Left kidney (tissue), 2 donors: ENCODE measurements around the gene DDX42. TPM values are rescaled to one million over a fixed set of nuclear protein-coding genes. Genes with fewer than 3 reads are reported as not detected.
"Not testable (repeated sequence)": the region's sequence is repeated elsewhere in the genome, so short reads cannot be mapped to it uniquely, and the experiment has no call there.

Source experiments
- DNase-seq: peaks from one replicate; pipeline ENCODE4 v3.0.0-alpha.2; 2013
- polyA plus RNA-seq: library from polyadenylated mRNA; unstranded; fragments of 120-200 nt; gene quantifications from one replicate; pipeline ENCODE4 v1.2.1, GENCODE V29; 2013; ENCODE audit not compliant: insufficient read length

Gene DDX42
- polyA plus RNA-seq, 1 donor: 254 TPM

DNA sequence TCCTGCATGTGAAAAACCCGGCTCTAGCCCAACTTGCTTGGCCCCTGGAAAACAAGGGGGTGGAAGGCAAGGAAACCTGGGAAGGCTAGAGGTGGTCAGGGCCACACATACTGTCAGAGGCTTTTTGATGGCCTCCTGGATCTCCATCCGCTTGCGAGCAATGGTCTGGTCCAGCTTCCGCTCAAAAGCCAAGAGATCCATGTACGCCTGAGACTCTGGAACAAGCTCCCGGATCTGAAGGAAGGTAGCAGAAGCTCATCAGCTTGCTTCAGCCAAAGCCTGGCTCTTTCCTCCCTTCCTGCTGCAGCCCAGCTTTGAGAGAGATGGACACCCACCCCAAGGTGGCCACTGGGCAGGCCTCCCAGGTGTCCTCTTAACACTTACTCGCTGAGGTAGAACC, 62.8 kb downstream of the DDX42 start:
- DNase-seq: no peak

GRCh38 chr17:63837480-63837879, 63.5 kb downstream of the DDX42 start:
- DNase-seq: no peak

DNA sequence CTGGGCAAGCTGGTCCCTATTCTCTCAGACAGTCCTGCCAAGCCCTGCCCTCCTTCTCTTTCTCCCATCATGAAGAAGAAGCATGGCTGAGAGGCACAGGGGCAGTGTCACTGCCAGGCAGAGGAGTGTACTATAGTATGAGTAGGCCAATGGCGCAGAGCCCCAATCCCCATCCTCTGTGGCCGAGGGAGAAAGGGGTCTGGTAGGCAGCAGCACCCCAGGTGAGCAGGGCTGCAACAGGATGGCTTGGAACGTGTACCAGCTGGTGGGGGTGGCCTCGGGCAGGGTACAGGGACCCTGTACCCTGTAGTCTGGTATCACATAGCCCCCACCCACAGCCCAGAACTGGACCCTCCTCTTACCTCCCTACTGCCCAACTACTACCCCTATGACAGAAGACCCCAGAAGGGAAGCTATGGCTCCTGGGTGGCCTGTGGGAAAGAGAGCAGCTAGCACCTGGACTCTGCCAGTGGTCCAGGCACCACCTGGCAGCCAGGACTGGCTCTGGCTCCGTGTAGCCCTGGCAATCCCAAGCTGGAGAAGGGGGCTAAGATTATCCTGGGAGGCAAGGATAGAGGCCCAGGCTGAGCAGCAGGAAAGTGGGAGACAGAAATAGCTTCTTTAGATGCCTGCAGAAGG, 64.1 kb downstream of the DDX42 start:
- DNase-seq: no peak

- peak; percentile 55 for DNase-seq
Observed at GRCh38 chr17:63838631-63839171, 64.7 kb downstream of the DDX42 start.

DNA sequence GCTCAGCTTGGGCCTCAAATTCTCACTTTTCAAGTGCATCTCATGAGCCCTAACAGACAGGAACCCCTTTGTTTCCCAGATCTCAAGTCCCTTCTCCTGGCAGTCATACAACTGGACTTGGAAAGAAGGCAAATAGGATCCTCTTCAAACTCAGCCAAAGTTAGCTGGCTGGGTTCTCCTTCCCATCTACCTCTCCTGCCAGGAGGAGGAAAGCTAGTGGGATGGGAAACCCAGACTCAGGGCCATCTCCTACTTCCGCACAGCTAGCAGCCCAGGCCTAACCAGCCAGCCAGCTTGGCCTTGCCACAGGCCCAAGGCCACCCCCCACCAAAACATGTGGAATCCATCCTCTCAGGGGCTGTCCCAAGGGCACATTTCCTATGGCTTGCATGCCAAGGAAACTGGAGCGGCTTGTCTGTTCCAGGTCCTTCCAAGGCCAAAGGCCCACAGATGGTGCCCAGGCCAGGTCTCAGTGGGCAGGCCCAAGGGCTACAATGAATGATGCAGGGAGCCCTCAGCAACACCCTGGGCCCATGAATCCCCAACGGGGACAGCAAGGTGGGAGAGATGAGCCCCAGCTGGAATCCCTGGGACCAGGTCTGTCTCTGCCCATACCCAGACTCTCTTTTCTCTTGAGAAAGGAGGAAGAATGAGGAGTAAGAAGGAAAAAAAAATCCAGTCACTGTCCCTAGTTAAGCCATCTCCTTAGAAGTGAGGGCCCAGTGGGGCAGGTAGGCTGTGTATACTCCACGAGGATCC, 66.8 kb downstream of the DDX42 start:
- DNase-seq: no peak

DNA sequence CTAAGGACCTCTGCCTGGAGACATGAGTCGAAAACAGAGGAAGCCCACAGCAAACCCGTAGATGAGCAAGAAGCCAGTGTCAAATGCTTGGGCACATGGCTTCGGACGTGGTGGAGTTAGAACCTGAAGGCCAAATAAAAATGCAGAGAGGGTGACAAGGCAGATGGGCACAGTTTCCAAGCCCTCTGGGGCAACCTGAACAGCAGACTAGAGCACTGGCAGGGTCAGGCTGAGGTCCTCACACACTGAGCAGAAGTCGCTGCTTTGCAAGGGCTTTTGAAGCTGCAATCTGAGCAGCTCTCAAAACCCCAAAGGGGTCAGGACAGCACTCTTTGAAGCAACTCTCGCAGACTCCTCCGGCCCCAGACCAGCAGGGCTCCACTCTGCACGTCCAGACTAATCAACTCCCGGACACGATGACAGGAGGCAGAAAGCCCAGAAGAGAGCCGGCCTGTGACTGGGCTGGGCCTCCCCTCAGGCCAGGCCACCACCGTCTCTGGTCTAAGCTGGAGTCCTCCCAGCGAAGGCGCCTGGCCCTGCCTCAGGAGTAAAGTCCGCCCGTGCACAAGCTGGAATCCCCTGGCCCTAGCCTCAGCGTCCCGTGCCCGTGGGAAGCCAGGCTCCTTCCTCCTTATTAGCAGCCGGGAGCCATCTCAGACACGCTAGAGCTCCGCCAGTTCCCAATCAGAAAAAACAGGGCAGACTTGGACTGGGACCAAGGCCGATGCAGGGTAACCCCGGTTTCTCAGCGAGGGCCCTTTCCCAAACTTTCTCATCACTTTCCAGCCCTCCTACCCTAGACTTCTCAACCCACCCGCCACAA, 67.6 kb downstream of the DDX42 start:
- DNase-seq: no peak

GRCh38 chr17:63842173-63842539, 68.2 kb downstream of the DDX42 start:
- DNase-seq: peak; percentile 34

DNA sequence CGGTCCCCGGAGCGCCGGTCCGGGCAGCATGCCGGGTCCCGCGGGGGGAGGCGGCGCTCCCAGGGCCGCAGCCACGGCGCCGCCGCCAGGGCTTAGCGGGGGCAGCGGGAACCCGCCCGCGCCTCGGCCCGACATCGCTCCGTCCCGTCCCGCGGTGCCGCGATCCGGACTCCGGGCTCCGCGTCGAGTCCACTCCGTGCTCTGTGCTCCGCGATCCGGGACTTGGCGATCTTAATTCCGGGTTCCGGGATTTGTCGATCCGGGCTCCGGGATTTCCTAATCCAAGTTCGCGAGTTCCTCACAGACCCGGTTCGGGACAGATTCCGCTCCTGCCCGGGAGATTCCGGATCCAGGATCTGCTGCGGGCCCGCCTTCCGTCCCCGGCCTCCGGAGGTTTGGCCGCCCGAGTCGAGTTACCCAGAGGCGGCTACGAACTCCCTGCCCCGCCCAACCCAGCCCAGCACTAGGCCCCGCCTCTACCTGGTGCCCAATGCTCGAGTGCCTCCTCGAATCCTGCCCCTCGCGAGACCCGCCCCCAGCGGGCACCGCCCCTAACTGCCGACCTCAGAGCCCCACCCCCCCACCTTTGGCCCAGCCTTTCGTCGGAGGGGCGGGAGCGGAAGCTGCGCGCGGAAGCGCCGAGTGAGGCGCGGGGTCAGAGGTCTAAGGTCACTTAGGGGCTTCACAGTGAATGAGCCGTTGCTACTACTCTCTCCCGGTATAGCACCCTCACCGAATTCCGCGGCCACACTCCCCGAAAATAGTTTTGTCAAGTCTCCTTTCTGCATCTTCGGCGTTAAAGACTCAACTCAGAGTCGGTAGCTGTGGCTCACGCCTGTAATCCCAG, 68.8 kb downstream of the DDX42 start, which contains the start of gene SMARCD2:
Gene SMARCD2, minus strand, starts transcription at position 146 of the 847 bp plus-strand sequence. Its CDS starts 11 bp downstream, at position 135.
- peak; percentile 98 for DNase-seq

GRCh38 chr17:63843387-63843888, 69.5 kb downstream of the DDX42 start:
- not testable (repeated sequence) for DNase-seq

GRCh38 chr17:63843910-63844677, 70.1 kb downstream of the DDX42 start:
- no peak for DNase-seq

GRCh38 chr17:63845509-63845908, 71.5 kb downstream of the DDX42 start:
- no peak for DNase-seq

GRCh38 chr17:63847525-63848249, 73.7 kb downstream of the DDX42 start:
- DNase-seq: no peak

DNA sequence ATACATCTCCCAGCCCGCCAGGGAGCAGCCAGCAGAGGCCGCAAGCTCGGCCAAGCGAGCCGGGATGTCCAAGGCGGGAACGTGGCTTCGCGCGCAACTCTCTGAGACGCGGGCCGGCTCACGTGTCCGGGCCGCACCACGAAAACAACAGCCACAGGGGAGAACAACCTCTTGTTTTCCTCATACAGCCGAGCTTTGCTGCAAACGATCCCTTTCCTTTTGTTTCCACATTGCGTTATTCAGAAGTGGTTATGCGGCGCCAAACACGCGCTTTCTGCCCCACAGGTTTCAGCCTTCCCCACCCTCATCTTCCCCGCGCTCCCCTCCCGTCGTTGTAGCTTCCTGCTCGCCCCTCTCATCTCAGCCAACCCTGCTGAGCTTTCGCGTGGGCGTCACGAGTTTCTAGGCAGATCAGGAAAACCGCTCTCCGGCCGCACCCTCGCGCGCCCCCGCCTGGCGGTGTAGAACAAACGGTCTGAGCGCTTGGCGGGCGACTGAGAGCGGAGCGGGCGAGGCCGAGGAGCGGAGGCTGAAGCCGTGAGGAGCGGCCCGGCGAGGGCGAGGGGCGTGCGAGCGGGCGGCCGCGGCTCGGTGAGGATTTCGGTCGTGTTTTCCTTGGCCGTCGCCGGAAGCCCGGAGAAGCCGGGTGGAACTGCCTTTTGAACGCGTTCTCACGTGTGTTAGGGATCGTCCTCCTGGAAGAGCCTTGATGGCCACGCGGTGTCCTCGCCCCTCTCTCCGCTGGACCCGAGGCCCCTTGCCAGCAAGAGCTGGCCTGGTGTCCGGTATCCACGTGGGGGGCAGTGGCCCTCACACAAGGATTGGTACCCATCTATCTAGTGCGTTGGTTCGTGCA, 75.1 kb downstream of the DDX42 start:
- peak; percentile 84 for DNase-seq

GRCh38 chr17:63850401-63850800, 76.4 kb downstream of the DDX42 start:
- DNase-seq: no peak

DNA sequence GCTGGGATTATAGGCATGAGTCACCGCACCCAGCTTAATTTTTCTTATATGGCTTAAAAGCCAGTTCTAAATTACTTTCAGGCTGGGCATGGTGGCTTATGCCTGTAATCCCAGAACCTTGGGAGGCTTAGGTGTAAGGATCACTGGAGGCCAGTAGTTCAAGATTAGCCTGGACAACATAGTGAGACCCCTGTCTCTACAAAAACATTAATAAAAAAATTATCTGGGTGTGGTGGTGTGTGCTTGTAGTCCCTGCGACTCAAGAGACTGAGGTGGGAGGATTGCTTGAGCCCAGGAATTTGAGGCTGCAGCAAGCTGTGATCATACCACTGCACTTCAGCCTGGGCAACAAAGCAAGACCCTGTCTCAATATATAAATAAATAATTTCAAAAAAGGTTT, 79.3 kb downstream of the DDX42 start:
- DNase-seq: no peak

- no peak for DNase-seq
Observed at GRCh38 chr17:63854709-63855108, 80.7 kb downstream of the DDX42 start.

DNA sequence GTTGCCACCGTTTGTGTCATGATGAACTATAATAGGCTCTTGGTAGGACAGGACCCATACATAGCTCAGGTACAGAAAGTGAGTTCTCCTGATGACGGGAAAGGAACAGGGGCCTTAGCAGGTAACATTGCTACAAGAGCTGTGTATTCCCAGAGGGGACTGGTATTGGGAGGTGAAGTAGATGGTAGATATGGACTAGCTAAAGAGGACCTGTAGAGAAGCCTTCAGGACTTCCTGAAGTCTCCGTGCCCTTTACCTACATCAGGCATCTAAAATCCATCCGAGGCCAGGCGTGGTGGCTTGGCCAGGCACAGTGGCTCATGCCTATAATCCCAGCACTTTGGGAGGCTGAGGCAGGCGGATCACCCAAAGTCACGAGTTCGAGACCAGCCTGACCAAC, 81.2 kb downstream of the DDX42 start:
- no peak for DNase-seq

DNA sequence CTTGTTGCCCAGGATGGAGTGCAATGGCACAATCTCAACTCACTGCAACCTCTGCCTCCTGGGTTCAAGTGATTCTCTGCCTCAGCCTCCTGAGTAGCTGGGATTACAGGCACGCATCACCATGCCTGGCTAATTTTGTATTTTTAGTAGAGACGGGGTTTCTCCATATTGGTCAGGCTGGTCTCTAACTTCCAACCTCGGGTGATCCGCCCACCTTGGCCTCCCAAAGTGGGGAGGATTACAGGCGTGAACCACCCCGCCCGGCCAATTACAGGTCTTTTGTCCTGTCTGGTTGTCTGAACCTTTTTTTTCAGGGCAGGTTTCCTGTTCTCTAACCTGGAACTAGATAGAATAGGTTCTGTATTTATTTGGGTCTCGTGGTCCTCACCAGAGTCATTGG, 82.5 kb downstream of the DDX42 start:
- DNase-seq: not testable (repeated sequence)

GRCh38 chr17:63859257-63859656, 85.3 kb downstream of the DDX42 start:
- DNase-seq: no peak
